HepG2 (cell line): ENCODE data around the gene EZH1. TPM values are rescaled to one million over a fixed set of nuclear protein-coding genes. Genes with fewer than 3 reads are reported as not detected.

ENCODE experiments used
- BORCS8-MEF2B ChIP-seq: sonication (generic); formaldehyde crosslinking; IDR thresholded peaks from 2 replicates; pipeline ENCODE4 v1.8.0; 2022; ENCODE audit warnings: mild to moderate bottlenecking, missing genetic modification reagents
- CENPX ChIP-seq: sonication (generic); formaldehyde crosslinking; IDR thresholded peaks from 2 replicates; pipeline ENCODE4 v1.9.0; 2021; ENCODE audit warnings: mild to moderate bottlenecking, missing genetic modification reagents, moderate library complexity
- GMEB2 ChIP-seq: IDR thresholded peaks from 2 replicates; pipeline ENCODE4 v1.6.1; 2016; ENCODE audit warnings: missing biosample characterization, missing genetic modification reagents, low read depth
- GRHL1 ChIP-seq: sonication (generic); formaldehyde crosslinking; conservative IDR thresholded peaks from 2 replicates; pipeline ENCODE4 v1.8.0; 2022; ENCODE audit warnings: missing genetic modification reagents
- HIC2 ChIP-seq: sonication (generic); formaldehyde crosslinking; IDR thresholded peaks from 2 replicates; pipeline ENCODE4 v1.9.0; 2022; ENCODE audit warnings: low read depth, missing genetic modification reagents
- HOXA9 ChIP-seq: sonication (generic); formaldehyde crosslinking; IDR thresholded peaks from 2 replicates; pipeline ENCODE4 v1.8.1; 2022; ENCODE audit warnings: missing genetic modification reagents, mild to moderate bottlenecking, moderate library complexity, borderline replicate concordance
- MYPOP ChIP-seq: sonication (generic); formaldehyde crosslinking; IDR thresholded peaks from 2 replicates; pipeline ENCODE4 v1.8.1; 2023; ENCODE audit warnings: mild to moderate bottlenecking, moderate library complexity, missing genetic modification reagents
- NBN ChIP-seq: fragments of 450-650 bp; conservative IDR thresholded peaks from 2 replicates; pipeline ENCODE4 v1.6.1; 2017
- NR0B2 ChIP-seq: sonication (generic); formaldehyde crosslinking; IDR thresholded peaks from 2 replicates; pipeline ENCODE4 v1.4.0; 2020; ENCODE audit warnings: mild to moderate bottlenecking, missing genetic modification reagents
- PCBP1 ChIP-seq: fragments of 200-400 bp; formaldehyde crosslinking; IDR thresholded peaks from 2 replicates; pipeline ENCODE4 v1.6.1; 2017; ENCODE audit warnings: mild to moderate bottlenecking, low read depth, low read length, borderline replicate concordance
- POLR2AphosphoS2 ChIP-seq: IDR thresholded peaks from 2 replicates; pipeline ENCODE4 v1.6.1; 2011; ENCODE audit warnings: low read depth, low read length, improper control_type of control experiment
- POLR2G ChIP-seq: fragments of 200-400 bp; formaldehyde crosslinking; IDR thresholded peaks from 2 replicates; pipeline ENCODE4 v1.6.1; 2018; ENCODE audit warnings: mild to moderate bottlenecking, low read depth, low read length, moderate library complexity
- SMAD1 ChIP-seq: sonication (generic); formaldehyde crosslinking; IDR thresholded peaks from 2 replicates; pipeline ENCODE4 v1.4.0; 2020; ENCODE audit warnings: missing genetic modification reagents, low read depth, mild to moderate bottlenecking, borderline replicate concordance
- SOX6 ChIP-seq, 2 experiments: fragments of 450-650 bp in 1 of 2; sonication (generic) in 1 of 2; formaldehyde crosslinking in 1 of 2; IDR thresholded peaks; 2 replicates each; pipeline versions ENCODE4 v1.4.0 to v1.6.1; 2017 to 2020; ENCODE audit warnings: antibody characterized with exemption in 1 of 2, mild to moderate bottlenecking in 1 of 2, missing genetic modification reagents in 1 of 2
- ZNF225 ChIP-seq: sonication (generic); formaldehyde crosslinking; IDR thresholded peaks from 2 replicates; pipeline ENCODE4 v1.4.0; 2020; ENCODE audit warnings: mild to moderate bottlenecking, missing genetic modification reagents
- ZNF543 ChIP-seq: sonication (generic); formaldehyde crosslinking; IDR thresholded peaks from 2 replicates; pipeline ENCODE4 v1.4.0; 2020; ENCODE audit warnings: mild to moderate bottlenecking, missing genetic modification reagents
- ZNF788 ChIP-seq: sonication (generic); formaldehyde crosslinking; IDR thresholded peaks from 2 replicates; pipeline ENCODE4 v1.5.0; 2020; ENCODE audit warnings: mild to moderate bottlenecking, missing genetic modification reagents, borderline replicate concordance
- ZSCAN30 ChIP-seq: sonication (generic); formaldehyde crosslinking; IDR thresholded peaks from 2 replicates; pipeline ENCODE4 v1.5.0; 2020; ENCODE audit warnings: mild to moderate bottlenecking, missing genetic modification reagents
- ZSCAN5A ChIP-seq: sonication (generic); formaldehyde crosslinking; IDR thresholded peaks from 2 replicates; pipeline ENCODE4 v1.8.0; 2022; ENCODE audit warnings: mild to moderate bottlenecking, missing genetic modification reagents, borderline replicate concordance
- ZZZ3 ChIP-seq: sonication (generic); formaldehyde crosslinking; IDR thresholded peaks from 2 replicates; pipeline ENCODE4 v1.4.0; 2020; ENCODE audit warnings: missing genetic modification reagents, mild to moderate bottlenecking, borderline replicate concordance
- polyA plus RNA-seq, 8 experiments: library from polyadenylated mRNA; depleted of rRNA in 3 of 8; stranded (reverse) in 7 of 8; unstranded in 1 of 8; fragments of >200 nt; fragmentation: Illumina TruSeq in 4 of 8; extraction: Trizol in 4 of 8; gene quantifications; 2 replicates each; pipeline versions ENCODE4 v1.2.1 to v1.2.3, GENCODE V29; 2011 to 2016; ENCODE audit warnings: low read depth in 4 of 8, missing spikeins in 1 of 8, mixed read lengths in 1 of 8; ENCODE audit not compliant: insufficient read depth in 1 of 8
- total RNA-seq, 5 experiments: library from RNA; depleted of rRNA; stranded (reverse); fragments of >200 nt; fragmentation: Illumina TruSeq; extraction: Trizol; gene quantifications; 2 replicates each; pipeline ENCODE4 v1.2.3, GENCODE V29; 2016; ENCODE audit warnings: low read depth in 1 of 5

Gene EZH1
- total and polyA plus RNA-seq, 2 of the 13 experiments (the other 11 are each of a cell fraction or from before 2014, with no cell fraction given) = 11.6 to 24.0 TPM

GRCh38 chr17:42677921-42678781 lies 66.7 kb downstream of the EZH1 start (continued):
- TF ChIP-seq HIC2 (CRISPR knock-in tag) (no peak), ZZZ3 (CRISPR knock-in tag) (no peak), ZNF225 (CRISPR knock-in tag) (peak; percentile 70), POLR2AphosphoS2 (no peak), CENPX (CRISPR knock-in tag) (no peak), ZNF788 (CRISPR knock-in tag) (peak; percentile 81; the same call in 1 of the 2 replicates), GMEB2 (no peak), PCBP1 (no peak), HOXA9 (CRISPR knock-in tag) (no peak), GRHL1 (CRISPR knock-in tag) (no peak), ZNF543 (CRISPR knock-in tag) (peak; percentile 69; the same call in 1 of the 2 replicates), NBN (no peak), ZSCAN5A (no peak), SOX6 (IDR thresholded peaks at IDR 0.05) (no peak), SOX6 (CRISPR knock-in tag; IDR thresholded peaks at IDR 0.05) (peak; percentile 93), NR0B2 (CRISPR knock-in tag) (no peak), BORCS8-MEF2B (CRISPR knock-in tag) (peak; percentile 39), MYPOP (CRISPR knock-in tag) (peak; percentile 65), POLR2G (peak; percentile 93), ZSCAN30 (CRISPR knock-in tag) (no peak), SMAD1 (0 out of 2 replicates have a peak, but pooled peaks have one; percentile 64)
